Measurements from ENCODE around the gene PITX1.

DNA sequence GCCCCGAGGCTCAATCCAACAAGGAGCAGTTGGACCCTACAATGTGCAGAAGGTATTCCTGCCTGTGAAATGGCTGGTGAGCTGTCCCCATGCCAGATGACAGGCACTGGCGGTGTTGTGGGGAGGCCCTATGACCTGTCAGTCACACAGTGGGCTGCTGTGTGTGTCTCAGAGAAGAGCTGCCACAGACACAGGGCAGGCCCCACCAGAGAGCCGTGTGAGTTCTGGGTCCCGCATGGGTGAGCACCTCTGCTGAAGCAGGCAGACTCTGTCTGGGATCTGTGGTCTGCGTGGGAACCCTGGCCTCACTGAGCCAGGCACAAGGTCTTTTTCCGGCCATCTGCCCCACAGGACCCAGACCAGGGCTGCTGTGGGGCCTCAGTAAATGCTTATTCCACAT lies 37.3 kb upstream of the PITX1 start:
- TF ChIP-seq SIN3A (IDR thresholded peaks at IDR 0.05; ENCODE audit: borderline replicate concordance, insufficient read depth, low read length) (no peak), POLR2AphosphoS5 (IDR thresholded peaks at IDR 0.05; ENCODE audit: low read depth, low read length) (no peak), TAF1 (IDR thresholded peaks at IDR 0.05; ENCODE audit: borderline replicate concordance, insufficient read depth, low read length) (no peak), FOXP2 (optimal IDR thresholded peaks at IDR 0.05; ENCODE audit: borderline replicate concordance, extremely low read depth, extremely low read length, insufficient read depth) (no peak)
- TF ChIP-seq, protein P1, sequence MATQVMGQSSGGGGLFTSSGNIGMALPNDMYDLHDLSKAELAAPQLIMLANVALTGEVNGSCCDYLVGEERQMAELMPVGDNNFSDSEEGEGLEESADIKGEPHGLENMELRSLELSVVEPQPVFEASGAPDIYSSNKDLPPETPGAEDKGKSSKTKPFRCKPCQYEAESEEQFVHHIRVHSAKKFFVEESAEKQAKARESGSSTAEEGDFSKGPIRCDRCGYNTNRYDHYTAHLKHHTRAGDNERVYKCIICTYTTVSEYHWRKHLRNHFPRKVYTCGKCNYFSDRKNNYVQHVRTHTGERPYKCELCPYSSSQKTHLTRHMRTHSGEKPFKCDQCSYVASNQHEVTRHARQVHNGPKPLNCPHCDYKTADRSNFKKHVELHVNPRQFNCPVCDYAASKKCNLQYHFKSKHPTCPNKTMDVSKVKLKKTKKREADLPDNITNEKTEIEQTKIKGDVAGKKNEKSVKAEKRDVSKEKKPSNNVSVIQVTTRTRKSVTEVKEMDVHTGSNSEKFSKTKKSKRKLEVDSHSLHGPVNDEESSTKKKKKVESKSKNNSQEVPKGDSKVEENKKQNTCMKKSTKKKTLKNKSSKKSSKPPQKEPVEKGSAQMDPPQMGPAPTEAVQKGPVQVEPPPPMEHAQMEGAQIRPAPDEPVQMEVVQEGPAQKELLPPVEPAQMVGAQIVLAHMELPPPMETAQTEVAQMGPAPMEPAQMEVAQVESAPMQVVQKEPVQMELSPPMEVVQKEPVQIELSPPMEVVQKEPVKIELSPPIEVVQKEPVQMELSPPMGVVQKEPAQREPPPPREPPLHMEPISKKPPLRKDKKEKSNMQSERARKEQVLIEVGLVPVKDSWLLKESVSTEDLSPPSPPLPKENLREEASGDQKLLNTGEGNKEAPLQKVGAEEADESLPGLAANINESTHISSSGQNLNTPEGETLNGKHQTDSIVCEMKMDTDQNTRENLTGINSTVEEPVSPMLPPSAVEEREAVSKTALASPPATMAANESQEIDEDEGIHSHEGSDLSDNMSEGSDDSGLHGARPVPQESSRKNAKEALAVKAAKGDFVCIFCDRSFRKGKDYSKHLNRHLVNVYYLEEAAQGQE (IDR thresholded peaks at IDR 0.05; ENCODE audit: insufficient read depth in 1 of 2, low read depth in 2 of 2, low read length in 2 of 2) = no peak

Data from PFSK-1 (cell line).